Measurements from ENCODE around the gene ENTPD1.
"Not testable (repeated sequence)": the region's sequence is repeated elsewhere in the genome, so short reads cannot be mapped to it uniquely, and the experiment has no call there.

The ENTPD1 gene

GRCh38 chr10:95872158-95872711, 116.3 kb downstream of the ENTPD1 start:
- DNase-seq = no peak

DNA sequence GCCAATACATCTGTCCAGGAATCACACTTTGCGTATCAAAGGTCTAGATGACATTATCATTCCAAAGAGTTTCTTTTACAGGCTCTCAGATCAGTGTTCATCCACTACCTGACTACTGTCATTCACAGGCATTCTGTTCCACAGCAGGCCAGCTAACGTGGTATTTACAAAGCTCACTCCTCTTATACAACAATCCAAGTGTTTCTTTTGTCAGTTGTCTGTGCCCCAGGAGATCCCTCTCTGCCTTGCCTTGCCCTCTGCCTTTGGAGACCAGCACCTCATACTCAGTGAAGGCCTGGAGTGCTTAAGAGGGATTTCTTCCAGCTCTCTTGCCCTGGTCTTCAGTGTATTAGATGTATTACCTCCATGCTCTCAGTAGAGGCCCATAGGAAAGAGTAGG, 117.2 kb downstream of the ENTPD1 start:
- no peak for DNase-seq

GRCh38 chr10:95873651-95874050, 117.7 kb downstream of the ENTPD1 start:
- no peak for DNase-seq

GRCh38 chr10:95874783-95875182, 118.8 kb downstream of the ENTPD1 start:
- DNase-seq = not testable (repeated sequence)

DNA sequence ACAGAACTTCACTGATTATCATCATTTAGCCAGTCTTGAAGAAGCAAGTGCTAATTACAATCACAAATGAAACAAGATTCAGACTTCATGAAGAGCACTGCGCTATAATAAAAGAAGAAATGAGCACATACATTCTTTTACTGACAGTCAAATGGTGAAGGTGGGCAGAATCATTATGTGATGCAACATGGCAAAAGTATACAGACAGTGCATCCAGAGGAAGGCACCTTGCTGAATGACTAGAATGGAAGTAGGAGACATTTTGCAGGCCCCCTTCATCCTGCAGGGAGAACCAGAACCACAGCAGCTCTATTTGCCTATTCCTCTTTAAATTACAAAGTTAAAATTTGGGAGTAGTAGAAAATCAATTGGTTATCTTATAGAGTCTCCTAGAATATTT, 120.8 kb downstream of the ENTPD1 start:
- DNase-seq = no peak

GRCh38 chr10:95877881-95878280, 121.9 kb downstream of the ENTPD1 start:
- no peak for DNase-seq

- DNase-seq = no peak
These were observed 124.7 kb downstream of the ENTPD1 start for GRCh38 chr10:95880704-95881103.

- DNase-seq = no peak
These were observed 125.4 kb downstream of the ENTPD1 start for GRCh38 chr10:95881316-95881715.

DNA sequence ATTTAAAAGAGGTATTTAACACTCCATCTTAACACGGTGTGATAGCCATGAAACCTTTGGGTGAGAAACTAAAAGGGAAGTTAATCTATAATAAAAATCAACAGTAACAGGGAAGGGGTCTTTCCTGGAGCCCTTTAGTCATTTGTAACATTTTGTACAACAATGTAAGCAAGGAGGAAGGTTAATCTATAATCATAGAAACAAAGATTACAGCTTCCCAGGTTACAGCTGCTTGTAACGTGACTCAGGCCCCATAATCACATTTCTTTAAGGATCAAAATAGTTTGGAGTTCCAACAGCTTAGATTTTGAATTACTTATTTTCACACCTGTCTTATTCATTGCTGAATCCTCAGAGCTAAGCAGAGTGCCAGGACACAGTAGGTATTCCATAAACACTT, 133.9 kb downstream of the ENTPD1 start:
- DNase-seq = no peak

DNA sequence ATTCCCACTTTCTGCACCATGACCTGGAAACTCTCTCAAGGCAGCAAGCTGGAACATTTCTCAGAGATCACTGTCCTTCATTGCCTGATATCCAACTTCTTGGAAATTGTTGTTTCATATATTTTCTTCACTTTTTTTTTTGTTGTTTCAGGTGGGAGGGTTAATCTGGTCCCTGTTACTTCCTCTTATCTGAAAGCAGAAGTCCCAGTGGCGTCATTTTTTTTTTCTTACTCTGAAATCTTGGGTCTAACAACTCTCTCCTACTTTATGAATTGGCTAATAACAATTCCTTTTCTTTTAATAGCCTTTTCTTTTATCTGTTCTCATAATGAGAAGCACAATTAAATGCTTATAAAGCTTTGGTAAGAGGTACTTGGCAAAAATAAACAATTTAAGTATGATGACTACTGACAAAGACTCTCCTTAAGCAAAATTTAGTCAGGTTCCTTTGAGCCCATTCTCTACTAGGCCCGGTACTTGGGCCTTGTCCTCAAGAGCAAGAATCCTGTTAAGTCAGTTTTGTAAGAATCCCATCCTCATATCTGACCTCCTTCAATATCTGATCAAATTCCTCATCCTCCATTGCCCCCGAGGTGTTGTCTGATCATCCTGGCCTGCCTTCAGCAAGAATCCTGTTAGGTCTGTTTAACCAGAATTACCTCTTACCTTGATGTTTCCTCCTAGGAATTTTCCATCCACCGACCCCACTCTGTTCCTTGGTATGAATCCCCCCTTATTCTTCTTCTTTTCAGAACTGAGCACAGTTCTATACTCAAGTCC, 140.3 kb downstream of the ENTPD1 start:
- no peak for DNase-seq

DNA sequence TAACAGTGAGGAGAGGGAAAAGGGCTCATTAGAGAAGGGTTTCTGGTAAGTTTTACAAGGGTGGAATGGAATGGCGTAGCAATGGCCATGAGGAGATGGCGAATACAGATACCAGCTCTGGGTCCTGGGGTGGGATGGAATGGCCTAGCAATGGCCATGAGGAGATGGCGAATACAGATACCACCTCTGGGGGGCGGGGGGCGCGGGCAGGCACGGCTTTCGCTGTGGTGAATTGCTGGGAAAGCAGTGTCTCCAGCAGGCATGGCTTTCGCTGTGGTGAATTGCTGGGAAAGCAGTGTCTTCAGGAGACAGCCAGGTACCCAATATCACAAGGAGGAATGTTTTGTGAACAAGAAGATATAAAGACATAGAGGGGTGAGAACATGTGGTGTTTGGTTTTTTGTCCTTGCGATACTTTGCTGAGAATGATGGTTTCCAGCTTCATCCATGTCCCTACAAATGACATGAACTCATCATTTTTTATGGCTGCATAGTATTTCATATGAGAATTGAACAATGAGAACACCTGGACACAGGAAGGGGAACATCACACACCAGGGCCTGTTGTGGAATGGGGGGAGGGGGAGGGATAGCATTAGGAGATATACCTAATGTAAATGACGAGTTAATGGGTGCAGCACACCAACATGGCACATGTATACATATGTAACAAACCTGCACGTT, 150.1 kb downstream of the ENTPD1 start:
- DNase-seq = not testable (repeated sequence)

DNA sequence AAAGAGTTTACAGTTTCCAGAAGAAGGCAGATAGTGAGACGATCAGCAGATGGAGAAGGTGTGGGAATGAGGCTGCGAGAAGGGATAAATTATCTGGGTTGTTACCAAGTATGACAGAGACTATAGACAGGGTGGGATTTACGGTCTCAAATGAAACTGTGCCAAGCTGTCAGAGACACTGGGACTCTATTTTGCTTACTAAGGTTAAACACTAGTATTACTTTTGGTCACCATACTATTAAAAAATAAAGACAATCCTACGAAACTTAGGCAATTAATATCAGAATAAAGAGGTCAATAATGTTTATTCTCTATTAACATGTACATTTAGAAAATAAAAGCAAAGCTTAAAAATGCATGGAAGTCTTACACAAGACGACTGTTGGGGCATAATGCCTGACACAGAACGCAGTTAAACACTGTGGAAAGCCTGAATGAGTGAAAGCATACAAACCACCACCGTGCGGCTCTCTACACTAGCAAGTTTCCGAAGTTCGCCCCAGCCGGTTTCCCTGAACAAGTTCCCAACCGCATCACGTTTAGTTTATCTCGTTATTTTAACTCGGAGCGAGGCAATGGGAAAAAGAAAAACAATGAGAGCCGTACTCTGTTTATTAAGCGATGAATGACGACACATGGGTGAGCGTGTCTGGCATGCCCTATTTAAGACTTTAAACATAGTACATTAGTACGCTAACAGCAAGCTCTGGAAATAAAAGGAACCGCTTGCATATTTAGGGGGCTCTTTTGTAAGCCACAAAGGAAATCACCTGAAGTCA, 150.9 kb downstream of the ENTPD1 start:
- peak; percentile 19 for DNase-seq

DNA sequence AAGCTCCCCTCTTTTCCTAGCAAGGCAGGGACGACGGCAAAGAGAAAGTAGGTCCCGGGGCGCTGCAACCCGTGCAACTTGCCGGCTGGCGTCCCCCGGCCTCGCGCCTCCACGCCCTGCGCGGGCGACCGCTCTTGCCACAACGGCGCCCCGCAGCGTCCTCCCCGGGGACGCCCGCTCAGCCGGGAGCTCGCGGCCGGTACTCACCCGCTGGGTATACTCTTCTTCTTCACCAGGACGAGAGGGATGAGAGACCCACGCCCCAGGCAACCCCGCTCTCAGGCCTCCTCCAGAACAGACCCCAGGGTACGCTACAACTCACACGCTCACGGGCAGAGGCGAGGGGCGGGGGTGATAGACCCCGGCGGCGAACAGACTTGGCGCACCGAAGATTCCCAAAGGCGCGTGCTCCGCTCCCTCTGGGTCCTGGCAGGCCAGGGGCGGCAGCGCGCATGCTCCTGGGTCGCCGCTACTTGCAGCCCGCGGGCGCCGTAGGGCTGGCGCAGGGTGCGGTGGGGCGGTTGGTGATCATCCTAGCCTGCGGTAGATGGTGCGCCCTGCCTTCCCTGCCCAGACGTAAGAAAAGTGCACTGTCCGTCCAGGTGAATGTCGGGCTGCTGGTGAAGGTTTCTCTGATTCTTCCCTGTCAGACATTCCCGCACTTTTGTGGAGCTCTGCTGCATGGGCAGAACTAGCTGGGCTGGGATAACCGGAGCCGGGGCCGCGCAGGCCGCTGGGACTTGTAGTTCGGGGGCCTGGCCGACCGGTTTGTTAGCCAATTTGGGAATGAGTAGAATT, 151.7 kb downstream of the ENTPD1 start, which contains the start of gene CC2D2B:
Gene CC2D2B (plus strand): TSS at position 520 of the 798 bp plus-strand sequence. CDS start 3,349 bp downstream, outside the sequence.
- peak; percentile 57 for DNase-seq

DNA sequence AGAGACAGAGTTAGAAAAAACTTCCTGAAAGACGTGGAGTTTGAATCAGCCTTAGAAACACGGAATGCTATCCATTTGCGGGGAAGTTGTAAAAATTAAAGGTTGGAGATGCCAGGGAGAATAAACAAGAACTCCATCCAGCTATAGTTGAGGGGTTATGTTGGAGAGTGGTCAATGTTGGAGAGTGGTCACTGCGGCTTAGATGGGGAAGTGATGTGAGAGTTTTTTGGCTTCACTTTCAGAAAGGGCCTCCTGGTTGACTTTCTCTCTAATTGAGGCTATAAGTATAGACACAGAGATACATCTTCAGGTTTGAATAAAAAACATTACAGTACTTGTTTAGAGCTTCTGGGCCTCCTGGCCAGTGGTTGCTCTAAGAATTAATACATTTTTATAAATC, 152.5 kb downstream of the ENTPD1 start:
- no peak for DNase-seq

- no peak for DNase-seq
These were observed 153.6 kb downstream of the ENTPD1 start for GRCh38 chr10:95909561-95909960.

DNA sequence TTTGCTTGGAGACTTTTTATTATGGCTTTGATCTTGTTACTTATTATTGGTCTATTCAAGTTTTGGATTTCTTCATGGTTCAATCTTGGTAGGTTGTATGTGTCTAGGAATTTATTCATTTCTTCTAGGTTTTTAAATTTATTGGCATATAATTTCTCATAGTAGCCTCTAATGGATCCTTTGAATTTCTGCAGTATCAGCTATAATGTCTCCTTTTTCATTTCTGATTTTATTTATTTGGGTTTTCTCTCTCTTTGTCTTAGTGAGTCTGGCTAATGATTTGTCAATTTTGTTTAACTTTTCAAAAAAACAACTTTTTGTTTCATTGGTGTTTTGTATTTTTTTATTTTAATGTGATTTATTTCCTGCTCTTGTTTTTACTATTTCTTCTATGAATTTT, 160.1 kb downstream of the ENTPD1 start:
- not testable (repeated sequence) for DNase-seq

Data from CD4-positive, alpha-beta T cell treated with Interleukin-21 for 1 hour (primary cell).